Nephron (organoid): ENCODE measurements around the gene BTRC.
"Not testable (repeated sequence)": the region's sequence is repeated elsewhere in the genome, so short reads cannot be mapped to it uniquely, and the experiment has no call there.

Experiments
- H3K27ac Mint-ChIP-seq, 3 experiments: 2 replicates each; pipeline ENCODE4 v1.8.0; 2020; ENCODE audit warnings: mixed read lengths in 3 of 3, mild to moderate bottlenecking in 2 of 3, moderate library complexity in 1 of 3
- H3K27me3 Mint-ChIP-seq: 2 replicates; pipeline ENCODE4 v1.8.0; 2021; ENCODE audit warnings: low read depth, mild to moderate bottlenecking, moderate library complexity, mixed read lengths
- H3K36me3 Mint-ChIP-seq: 2 replicates; pipeline ENCODE4 v1.8.0; 2020; ENCODE audit warnings: low read depth, mixed read lengths
- H3K4me1 Mint-ChIP-seq: 2 replicates; pipeline ENCODE4 v1.8.0; 2020; ENCODE audit warnings: mixed read lengths
- H3K4me3 Mint-ChIP-seq, 3 experiments: 2 replicates each; pipeline ENCODE4 v1.8.0; 2020; ENCODE audit warnings: mild to moderate bottlenecking in 3 of 3, mixed read lengths in 3 of 3, moderate library complexity in 2 of 3
- H3K9me3 Mint-ChIP-seq: 2 replicates; pipeline ENCODE4 v1.8.0; 2020; ENCODE audit warnings: mixed read lengths
- TF ChIP-seq, protein P1 (sequence below), 3 experiments: fragments of 200-600 bp; sonication (generic); IDR thresholded peaks; one replicate each; pipeline ENCODE4 v1.5.0; 2021; ENCODE audit warnings: antibody characterized with exemption in 3 of 3; ENCODE audit not compliant: unreplicated experiment in 3 of 3

BTRC gene

DNA sequence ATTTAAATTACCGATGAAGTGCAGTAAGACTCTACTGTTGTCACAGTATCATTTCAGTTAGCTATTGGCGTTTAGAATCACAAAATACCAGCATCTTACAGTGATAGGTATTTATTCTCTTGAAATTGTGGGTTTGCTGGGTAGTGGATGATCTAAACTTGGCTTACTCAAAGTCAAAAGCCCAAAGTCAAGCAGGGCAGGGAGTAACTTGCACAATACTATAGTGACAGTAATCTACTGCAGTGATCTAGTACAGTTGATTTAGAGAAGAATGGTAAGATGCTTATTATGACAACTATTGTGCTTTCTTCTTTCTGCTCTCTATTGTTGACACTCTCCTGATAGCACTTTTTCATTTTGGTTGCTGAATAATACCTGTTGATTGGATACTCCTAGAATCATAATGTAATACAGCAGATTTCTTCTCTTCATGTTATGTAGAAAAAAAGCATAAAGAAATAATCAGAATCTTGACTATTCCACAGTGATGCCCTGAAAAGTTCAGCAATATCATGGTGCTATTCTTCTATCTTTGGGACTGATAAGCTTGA lies 10.0 kb downstream of the BTRC start:
- peaks cover 19% of the 10 kb centered on the region for H3K36me3 Mint-ChIP-seq
- TF ChIP-seq, protein P1, sequence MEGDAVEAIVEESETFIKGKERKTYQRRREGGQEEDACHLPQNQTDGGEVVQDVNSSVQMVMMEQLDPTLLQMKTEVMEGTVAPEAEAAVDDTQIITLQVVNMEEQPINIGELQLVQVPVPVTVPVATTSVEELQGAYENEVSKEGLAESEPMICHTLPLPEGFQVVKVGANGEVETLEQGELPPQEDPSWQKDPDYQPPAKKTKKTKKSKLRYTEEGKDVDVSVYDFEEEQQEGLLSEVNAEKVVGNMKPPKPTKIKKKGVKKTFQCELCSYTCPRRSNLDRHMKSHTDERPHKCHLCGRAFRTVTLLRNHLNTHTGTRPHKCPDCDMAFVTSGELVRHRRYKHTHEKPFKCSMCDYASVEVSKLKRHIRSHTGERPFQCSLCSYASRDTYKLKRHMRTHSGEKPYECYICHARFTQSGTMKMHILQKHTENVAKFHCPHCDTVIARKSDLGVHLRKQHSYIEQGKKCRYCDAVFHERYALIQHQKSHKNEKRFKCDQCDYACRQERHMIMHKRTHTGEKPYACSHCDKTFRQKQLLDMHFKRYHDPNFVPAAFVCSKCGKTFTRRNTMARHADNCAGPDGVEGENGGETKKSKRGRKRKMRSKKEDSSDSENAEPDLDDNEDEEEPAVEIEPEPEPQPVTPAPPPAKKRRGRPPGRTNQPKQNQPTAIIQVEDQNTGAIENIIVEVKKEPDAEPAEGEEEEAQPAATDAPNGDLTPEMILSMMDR (IDR thresholded peaks at IDR 0.05; ENCODE audit: unreplicated experiment in 3 of 3), result no peak
- H3K27me3 Mint-ChIP-seq, result no peaks in the 10 kb centered on the region
- H3K4me3 Mint-ChIP-seq, result no peak overlapping the region
- peaks cover 10% of the 10 kb centered on the region for H3K4me1 Mint-ChIP-seq
- no peaks in the 10 kb centered on the region for H3K9me3 Mint-ChIP-seq
- no peak overlapping the region for H3K27ac Mint-ChIP-seq

- Mint-ChIP-seq H3K4me1 (peaks cover 9% of the 10 kb centered on the region), H3K27me3 (no peaks in the 10 kb centered on the region), H3K36me3 (peaks cover 27% of the 10 kb centered on the region), H3K9me3 (no peaks in the 10 kb centered on the region), H3K27ac (no peak overlapping the region), H3K4me3 (no peak overlapping the region)
- TF ChIP-seq, protein P1 (IDR thresholded peaks at IDR 0.05; ENCODE audit: unreplicated experiment in 3 of 3), result no peak
Observed at GRCh38 chr10:101364721-101365120, 10.8 kb downstream of the BTRC start.

- Mint-ChIP-seq H3K9me3 (no peaks in the 10 kb centered on the region), H3K27ac (no peak overlapping the region), H3K4me3 (no peak overlapping the region), H3K36me3 (peaks cover 39% of the 10 kb centered on the region), H3K4me1 (peaks cover 5% of the 10 kb centered on the region), H3K27me3 (no peaks in the 10 kb centered on the region)
- TF ChIP-seq, protein P1 (IDR thresholded peaks at IDR 0.05; ENCODE audit: unreplicated experiment in 3 of 3), result no peak
Observed at GRCh38 chr10:101367569-101368453, 13.8 kb downstream of the BTRC start.

DNA sequence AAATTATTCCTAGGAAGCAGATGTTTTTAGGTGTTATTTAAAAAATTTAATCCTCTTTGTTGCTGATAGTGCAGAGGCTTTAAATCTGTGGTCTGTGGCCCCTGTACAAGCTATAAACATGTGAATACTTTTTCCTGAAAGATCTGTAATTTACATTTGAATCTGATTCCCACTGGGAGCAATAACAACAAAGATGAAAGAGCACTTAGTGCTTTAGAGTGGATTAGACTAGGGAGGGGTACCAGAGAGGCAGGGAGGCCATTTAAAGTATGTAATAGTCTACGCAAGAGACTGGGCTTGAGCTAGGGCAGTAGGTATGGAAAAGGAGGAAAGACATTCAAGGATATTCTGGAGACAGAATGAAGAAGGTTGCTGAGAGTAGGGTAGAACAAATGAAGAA lies 19.1 kb downstream of the BTRC start:
- Mint-ChIP-seq H3K27me3 (no peaks in the 10 kb centered on the region), H3K36me3 (peaks cover 65% of the 10 kb centered on the region), H3K4me3 (no peak overlapping the region), H3K27ac (no peak overlapping the region), H3K9me3 (peaks cover 3% of the 10 kb centered on the region), H3K4me1 (no peaks in the 10 kb centered on the region)
- TF ChIP-seq, protein P1 (IDR thresholded peaks at IDR 0.05; ENCODE audit: unreplicated experiment in 3 of 3), result no peak

GRCh38 chr10:101373993-101374392 lies 20.0 kb downstream of the BTRC start:
- H3K4me3 Mint-ChIP-seq, H3K9me3 Mint-ChIP-seq, H3K4me1 Mint-ChIP-seq, H3K27me3 Mint-ChIP-seq, H3K27ac Mint-ChIP-seq: not testable (repeated sequence)
- H3K36me3 Mint-ChIP-seq, result peaks cover 59% of the 10 kb centered on the region

DNA sequence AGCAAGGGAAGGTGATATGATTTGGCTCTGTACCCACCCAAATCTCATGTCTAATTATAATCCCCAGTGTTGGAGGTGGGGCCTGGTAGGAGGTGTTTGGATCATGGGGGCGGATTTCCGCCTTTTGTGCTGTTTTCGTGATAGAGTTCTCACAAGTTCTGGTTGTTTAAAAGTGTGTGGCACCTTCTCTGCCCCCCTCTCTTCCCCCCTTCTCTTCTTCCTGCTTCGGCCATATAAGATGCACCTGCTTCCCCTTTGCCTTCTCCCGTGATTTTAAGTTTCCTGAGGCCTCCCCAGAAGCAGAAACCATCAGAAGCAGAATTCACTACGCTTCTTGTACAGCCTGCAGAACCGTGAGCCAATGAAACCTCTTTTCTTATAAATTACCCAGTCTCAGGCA lies 21.1 kb downstream of the BTRC start:
- Mint-ChIP-seq H3K4me3 (no peak overlapping the region), H3K9me3 (peaks cover 3% of the 10 kb centered on the region), H3K27ac (no peak overlapping the region), H3K36me3 (peaks cover 48% of the 10 kb centered on the region), H3K27me3 (no peaks in the 10 kb centered on the region), H3K4me1 (no peaks in the 10 kb centered on the region)
- TF ChIP-seq, protein P1 (IDR thresholded peaks at IDR 0.05; ENCODE audit: unreplicated experiment in 3 of 3), result no peak
